ENCODE measurements around the gene FUBP1.

FUBP1 gene

GRCh38 chr1:78007677-78008341 is 28.9 kb upstream of the FUBP1 start:
- TF ChIP-seq CTCF (IDR thresholded peaks at IDR 0.05; ENCODE audit: low read length, missing control alignments) = no peak
- DNase-seq (ENCODE audit: low read depth) = no peak
- peak overlapping the region; percentile 82 for H3K4me3 ChIP-seq (replicated peaks; ENCODE audit: low read depth, low read length)

GRCh38 chr1:78006521-78006920 is 27.6 kb upstream of the FUBP1 start:
- TF ChIP-seq CTCF (IDR thresholded peaks at IDR 0.05; ENCODE audit: low read length, missing control alignments) = no peak
- H3K4me3 ChIP-seq (replicated peaks; ENCODE audit: low read depth, low read length) = peak overlapping the region; percentile 82
- DNase-seq (ENCODE audit: low read depth) = no peak

- DNase-seq (ENCODE audit: low read depth) = peak; percentile 96
Observed at GRCh38 chr1:78005755-78006154, 26.9 kb upstream of the FUBP1 start.

GRCh38 chr1:78005448-78005722 is 26.5 kb upstream of the FUBP1 start:
- TF ChIP-seq CTCF (IDR thresholded peaks at IDR 0.05; ENCODE audit: low read length, missing control alignments) = no peak
- H3K4me3 ChIP-seq (replicated peaks; ENCODE audit: low read depth, low read length) = peak overlapping the region; percentile 82
- DNase-seq (ENCODE audit: low read depth) = no peak

More at GRCh38 chr1:78005755-78006154, 26.9 kb upstream of the FUBP1 start:
- H3K4me3 ChIP-seq (replicated peaks; ENCODE audit: low read depth, low read length) = peak overlapping the region; percentile 82
- TF ChIP-seq CTCF (IDR thresholded peaks at IDR 0.05; ENCODE audit: low read length, missing control alignments) = no peak

GRCh38 chr1:78004719-78005447 is 26.0 kb upstream of the FUBP1 start, which contains the start of gene DNAJB4:
Gene DNAJB4 (plus strand): TSS chr1:78004939. CDS start chr1:78005111, 172 bp downstream.
- no peak for TF ChIP-seq CTCF (IDR thresholded peaks at IDR 0.05; ENCODE audit: low read length, missing control alignments)
- H3K4me3 ChIP-seq (replicated peaks; ENCODE audit: low read depth, low read length) = peak within 1 kb of the TSS; percentile 82
- DNase-seq (ENCODE audit: low read depth) = peak; percentile 99

- peak; percentile 79 for DNase-seq (ENCODE audit: low read depth)
- TF ChIP-seq CTCF (IDR thresholded peaks at IDR 0.05; ENCODE audit: low read length, missing control alignments) = no peak
- peak overlapping the region; percentile 82 for H3K4me3 ChIP-seq (replicated peaks; ENCODE audit: low read depth, low read length)
Observed at GRCh38 chr1:78003882-78004718, 25.2 kb upstream of the FUBP1 start.
